ENCODE measurements around the gene THSD7A. TPM values are rescaled to one million over a fixed set of nuclear protein-coding genes. Genes with fewer than 3 reads are reported as not detected.

Gene THSD7A
- total RNA-seq, 2 donors from 2014 or later = 1.6 to 6.1 TPM

- no peak for TF ChIP-seq CTCF (IDR thresholded peaks at IDR 0.05)
- Histone ChIP-seq H3K4me3 (no peak overlapping the region), H3K4me1 (ENCODE audit: control insufficient read depth in 1 of 2, low read depth in 2 of 2) (no peaks in the 10 kb centered on the region), H3K27ac (no peak overlapping the region), H3K27me3 (replicated peaks; ENCODE audit: insufficient read depth) (no peaks in the 10 kb centered on the region), H3K36me3 (no peaks in the 10 kb centered on the region), H3K9me3 (no peaks in the 10 kb centered on the region)
- ATAC-seq (ENCODE audit: insufficient number of reproducible peaks, low FRiP score, low read depth) (no peak), DNase-seq (ENCODE audit: low spot score) (no peak)
These were observed 314.1 kb downstream of the THSD7A start for GRCh38 chr7:11517853-11518252.

GRCh38 chr7:11516328-11516727 lies 315.7 kb downstream of the THSD7A start:
- Histone ChIP-seq H3K36me3 (no peaks in the 10 kb centered on the region), H3K4me1 (ENCODE audit: control insufficient read depth in 1 of 2, low read depth in 2 of 2) (no peaks in the 10 kb centered on the region), H3K4me3 (no peak overlapping the region), H3K9me3 (no peaks in the 10 kb centered on the region), H3K27me3 (replicated peaks; ENCODE audit: insufficient read depth) (no peaks in the 10 kb centered on the region), H3K27ac (no peak overlapping the region)
- no peak for TF ChIP-seq CTCF (IDR thresholded peaks at IDR 0.05)
- ATAC-seq (ENCODE audit: insufficient number of reproducible peaks, low FRiP score, low read depth) (no peak), DNase-seq (ENCODE audit: low spot score) (no peak)

- ATAC-seq (ENCODE audit: insufficient number of reproducible peaks, low FRiP score, low read depth) (no peak), DNase-seq (ENCODE audit: low spot score) (no peak)
- H3K4me3 ChIP-seq = no peak overlapping the region
- no peaks in the 10 kb centered on the region for H3K27me3 ChIP-seq (replicated peaks; ENCODE audit: insufficient read depth)
- no peaks in the 10 kb centered on the region for H3K4me1 ChIP-seq (ENCODE audit: control insufficient read depth in 1 of 2, low read depth in 2 of 2)
- no peak overlapping the region for H3K27ac ChIP-seq
- H3K9me3 ChIP-seq = no peaks in the 10 kb centered on the region
- no peak for TF ChIP-seq CTCF (IDR thresholded peaks at IDR 0.05)
- H3K36me3 ChIP-seq = no peaks in the 10 kb centered on the region
These were observed 318.5 kb downstream of the THSD7A start for GRCh38 chr7:11513460-11513859.

GRCh38 chr7:11507929-11508328 lies 324.1 kb downstream of the THSD7A start:
- TF ChIP-seq CTCF (IDR thresholded peaks at IDR 0.05) = no peak
- ATAC-seq (ENCODE audit: insufficient number of reproducible peaks, low FRiP score, low read depth) = no peak
- H3K4me3 ChIP-seq = no peak overlapping the region
- no peak for DNase-seq (ENCODE audit: low spot score)
- no peaks in the 10 kb centered on the region for H3K4me1 ChIP-seq (ENCODE audit: control insufficient read depth in 1 of 2, low read depth in 2 of 2)
- H3K9me3 ChIP-seq = no peaks in the 10 kb centered on the region
- no peaks in the 10 kb centered on the region for H3K27me3 ChIP-seq (replicated peaks; ENCODE audit: insufficient read depth)
- H3K36me3 ChIP-seq = no peaks in the 10 kb centered on the region
- H3K27ac ChIP-seq = no peak overlapping the region

- ATAC-seq (ENCODE audit: insufficient number of reproducible peaks, low FRiP score, low read depth) = no peak
- H3K4me1 ChIP-seq (ENCODE audit: control insufficient read depth in 1 of 2, low read depth in 2 of 2) = no peaks in the 10 kb centered on the region
- no peak overlapping the region for H3K4me3 ChIP-seq
- H3K36me3 ChIP-seq = no peaks in the 10 kb centered on the region
- H3K27ac ChIP-seq = no peak overlapping the region
- no peaks in the 10 kb centered on the region for H3K27me3 ChIP-seq (replicated peaks; ENCODE audit: insufficient read depth)
- H3K9me3 ChIP-seq = no peaks in the 10 kb centered on the region
- no peak for TF ChIP-seq CTCF (IDR thresholded peaks at IDR 0.05)
- DNase-seq (ENCODE audit: low spot score) = no peak
These were observed 325.6 kb downstream of the THSD7A start for GRCh38 chr7:11506417-11506816.

Data from thoracic aorta (tissue), 2 donors.